GM21723 (cell line): Measurements from ENCODE around the gene C2CD4D.

Source experiments
- ATAC-seq: cut with Tn5 transposase; IDR thresholded peaks from one replicate; pipeline ENCODE4 v1.9.1; 2021; ENCODE audit warnings: mild to moderate bottlenecking, moderate library complexity; ENCODE audit not compliant: unreplicated experiment

C2CD4D gene

GRCh38 chr1:151790940-151791651, 48.5 kb downstream of the C2CD4D start:
- no peak for ATAC-seq

GRCh38 chr1:151790071-151790939, 49.3 kb downstream of the C2CD4D start, which contains the start of gene TDRKH:
Gene TDRKH, minus strand, starts transcription at chr1:151790500. Its CDS starts 7,478 bp downstream, at chr1:151783022.
- peak; percentile 96 for ATAC-seq
